Measurements from ENCODE around the gene MPP7. TPM values are rescaled to one million over a fixed set of nuclear protein-coding genes. Genes with fewer than 3 reads are reported as not detected.

MPP7 gene
- 2.8 and 7.4 TPM in 2 replicates for total RNA-seq

GRCh38 chr10:28302638-28303488 is at the start of gene MPP7:
MPP7 (minus strand) TSS chr10:28303064; CDS start chr10:28238604, 64,460 bp downstream.

Other genes starting within 250 kb of the MPP7 start
- 41.4 and 51.7 TPM in 2 replicates for gene WAC, start 230.1 kb upstream of the MPP7 start, total RNA-seq